HG03103 (cell line): ENCODE measurements around the gene MOV10.

Experiments used
- ATAC-seq: cut with Tn5 transposase; IDR thresholded peaks from one replicate; pipeline ENCODE4 v1.9.1; 2021; ENCODE audit warnings: low read depth; ENCODE audit not compliant: unreplicated experiment

MOV10 gene

GRCh38 chr1:112697781-112698201 is 23.3 kb downstream of the MOV10 start:
- ATAC-seq, result no peak

GRCh38 chr1:112698366-112699310 is 24.2 kb downstream of the MOV10 start:
- ATAC-seq, result no peak

GRCh38 chr1:112699425-112700144 is 25.1 kb downstream of the MOV10 start:
- ATAC-seq, result no peak

GRCh38 chr1:112700290-112701226 is 26.1 kb downstream of the MOV10 start:
- peak; percentile 42 for ATAC-seq

GRCh38 chr1:112701227-112702066 is 27.0 kb downstream of the MOV10 start:
- no peak for ATAC-seq

GRCh38 chr1:112702067-112702395 is 27.6 kb downstream of the MOV10 start:
- no peak for ATAC-seq

GRCh38 chr1:112702420-112703261 is 28.2 kb downstream of the MOV10 start:
- ATAC-seq, result no peak

GRCh38 chr1:112703706-112704105 is 29.2 kb downstream of the MOV10 start:
- ATAC-seq, result no peak

GRCh38 chr1:112704391-112704933 is 30.0 kb downstream of the MOV10 start:
- no peak for ATAC-seq

- peak; percentile 49 for ATAC-seq
Measured at GRCh38 chr1:112704934-112705627, 30.6 kb downstream of the MOV10 start.

GRCh38 chr1:112706505-112707220 is 32.2 kb downstream of the MOV10 start, which contains the start of gene RHOC:
Gene RHOC (minus strand): TSS chr1:112707127. CDS start chr1:112703799, 3,328 bp downstream.
- peak; percentile 60 for ATAC-seq

- ATAC-seq, result peak; percentile 39
Measured at GRCh38 chr1:112707221-112708001, 33.0 kb downstream of the MOV10 start.

GRCh38 chr1:112708002-112708448 is 33.6 kb downstream of the MOV10 start:
- ATAC-seq, result no peak

- no peak for ATAC-seq
Measured at GRCh38 chr1:112708489-112708888, 34.0 kb downstream of the MOV10 start.

GRCh38 chr1:112710159-112710558 is 35.7 kb downstream of the MOV10 start:
- no peak for ATAC-seq

GRCh38 chr1:112710586-112710985 is 36.1 kb downstream of the MOV10 start:
- no peak for ATAC-seq
